ENCODE results near the gene BAD.

DNA sequence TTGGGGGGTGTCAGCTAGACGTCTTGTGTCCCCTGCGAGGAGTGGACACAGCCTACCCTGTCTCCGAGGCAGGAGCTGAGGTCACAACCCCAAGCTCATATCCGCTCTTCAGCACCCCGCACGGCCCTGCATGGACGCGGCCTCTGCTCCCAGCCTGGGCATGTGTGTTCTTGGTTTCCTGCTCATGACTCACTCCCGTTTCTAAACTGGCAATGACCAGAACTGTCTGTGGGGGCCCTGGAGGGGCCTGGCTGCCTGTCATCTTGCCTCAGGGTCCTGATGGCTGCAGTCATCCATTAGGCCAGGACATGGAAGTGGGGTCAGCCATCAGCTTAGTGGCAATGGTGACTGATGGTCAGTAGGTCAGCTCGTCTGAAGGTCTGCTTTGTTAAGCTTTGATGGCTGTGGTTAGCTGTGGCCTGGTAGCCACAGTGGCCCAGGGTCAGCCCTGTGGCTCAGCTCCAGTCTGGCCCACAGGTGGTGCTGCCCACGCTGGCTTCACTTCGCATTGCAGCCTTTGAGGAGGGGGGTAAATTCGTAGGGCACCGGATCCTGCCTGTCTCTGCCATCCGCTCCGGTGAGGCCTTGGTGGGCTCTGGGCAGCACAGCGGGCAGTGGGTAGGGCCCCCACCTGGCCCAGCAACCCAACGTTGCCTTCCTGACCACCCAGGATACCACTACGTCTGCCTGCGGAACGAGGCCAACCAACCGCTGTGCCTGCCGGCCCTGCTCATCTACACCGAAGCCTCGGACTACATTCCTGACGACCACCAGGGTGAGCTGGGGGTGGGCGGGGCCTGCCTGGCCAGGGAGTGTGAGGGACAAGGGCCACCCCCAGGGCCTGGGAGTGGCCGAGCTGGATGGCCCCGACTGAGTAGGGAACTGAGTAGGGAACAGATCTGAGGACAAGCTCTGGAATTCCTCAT lies 21.2 kb downstream of the BAD start:
- TF ChIP-seq, protein P1, sequence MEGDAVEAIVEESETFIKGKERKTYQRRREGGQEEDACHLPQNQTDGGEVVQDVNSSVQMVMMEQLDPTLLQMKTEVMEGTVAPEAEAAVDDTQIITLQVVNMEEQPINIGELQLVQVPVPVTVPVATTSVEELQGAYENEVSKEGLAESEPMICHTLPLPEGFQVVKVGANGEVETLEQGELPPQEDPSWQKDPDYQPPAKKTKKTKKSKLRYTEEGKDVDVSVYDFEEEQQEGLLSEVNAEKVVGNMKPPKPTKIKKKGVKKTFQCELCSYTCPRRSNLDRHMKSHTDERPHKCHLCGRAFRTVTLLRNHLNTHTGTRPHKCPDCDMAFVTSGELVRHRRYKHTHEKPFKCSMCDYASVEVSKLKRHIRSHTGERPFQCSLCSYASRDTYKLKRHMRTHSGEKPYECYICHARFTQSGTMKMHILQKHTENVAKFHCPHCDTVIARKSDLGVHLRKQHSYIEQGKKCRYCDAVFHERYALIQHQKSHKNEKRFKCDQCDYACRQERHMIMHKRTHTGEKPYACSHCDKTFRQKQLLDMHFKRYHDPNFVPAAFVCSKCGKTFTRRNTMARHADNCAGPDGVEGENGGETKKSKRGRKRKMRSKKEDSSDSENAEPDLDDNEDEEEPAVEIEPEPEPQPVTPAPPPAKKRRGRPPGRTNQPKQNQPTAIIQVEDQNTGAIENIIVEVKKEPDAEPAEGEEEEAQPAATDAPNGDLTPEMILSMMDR (conservative IDR thresholded peaks at IDR 0.05; ENCODE audit: low read depth, low read length): 0 out of 2 replicates have a peak, but pooled peaks have one; percentile 30
- TF ChIP-seq EZH2phosphoT487 (IDR thresholded peaks at IDR 0.05; ENCODE audit: borderline replicate concordance, low read length): no peak

Measured in PC-3 (cell line).